ENCODE results near the gene KANK3.

Gene KANK3

DNA sequence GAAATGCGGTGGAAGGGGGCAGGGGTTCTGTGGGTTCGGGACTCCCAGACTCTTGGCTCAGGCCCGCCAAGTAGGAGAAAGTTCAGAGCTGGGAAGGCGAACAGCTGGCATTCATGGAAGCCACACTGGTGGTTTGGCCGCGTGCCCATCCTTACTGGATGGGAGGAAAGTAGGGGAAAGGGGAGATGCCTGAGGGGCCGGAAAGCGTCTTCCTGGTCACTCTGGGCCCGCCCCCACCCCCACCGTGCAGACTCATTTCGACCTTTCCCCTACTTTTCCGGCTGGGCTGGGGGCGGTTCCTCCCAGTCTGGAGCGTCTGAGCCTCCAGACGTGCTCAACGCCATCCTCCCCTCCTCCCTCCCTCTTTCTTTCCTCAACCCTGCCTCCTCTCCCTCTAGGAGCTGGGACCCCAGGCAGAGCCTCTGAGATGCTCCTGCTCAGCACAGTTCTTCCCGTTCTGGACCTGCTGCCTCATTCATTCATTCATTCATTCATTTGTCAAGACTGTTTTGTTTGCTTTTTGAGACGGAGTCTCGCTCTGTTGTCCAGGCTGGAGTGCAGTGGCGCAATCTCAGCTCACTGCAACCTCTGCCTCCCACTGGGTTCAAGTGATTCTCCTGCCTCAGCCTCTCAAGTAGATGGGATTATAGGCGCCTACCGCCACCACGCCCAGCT is 24.4 kb upstream of the KANK3 start:
- Histone ChIP-seq H3K4me1 (peaks cover 4 to 63% (median 38%) of the 10 kb centered on the region in 4 donors), H3K27me3 (no peaks in the 10 kb centered on the region), H3K36me3 (peaks cover 0 to 18% (median 11%) of the 10 kb centered on the region in 3 donors), H3K4me3 (peak overlapping the region in 1 of 2 donors; percentile 29), H3K9me3 (no peaks in the 10 kb centered on the region), H3K27ac (peak overlapping the region in 1 of 2 donors; percentile 35)
- intact Hi-C loops (cut with DNase I; ENCODE audit: low total_unique reads): no loop called here
- TF ChIP-seq, protein P1, sequence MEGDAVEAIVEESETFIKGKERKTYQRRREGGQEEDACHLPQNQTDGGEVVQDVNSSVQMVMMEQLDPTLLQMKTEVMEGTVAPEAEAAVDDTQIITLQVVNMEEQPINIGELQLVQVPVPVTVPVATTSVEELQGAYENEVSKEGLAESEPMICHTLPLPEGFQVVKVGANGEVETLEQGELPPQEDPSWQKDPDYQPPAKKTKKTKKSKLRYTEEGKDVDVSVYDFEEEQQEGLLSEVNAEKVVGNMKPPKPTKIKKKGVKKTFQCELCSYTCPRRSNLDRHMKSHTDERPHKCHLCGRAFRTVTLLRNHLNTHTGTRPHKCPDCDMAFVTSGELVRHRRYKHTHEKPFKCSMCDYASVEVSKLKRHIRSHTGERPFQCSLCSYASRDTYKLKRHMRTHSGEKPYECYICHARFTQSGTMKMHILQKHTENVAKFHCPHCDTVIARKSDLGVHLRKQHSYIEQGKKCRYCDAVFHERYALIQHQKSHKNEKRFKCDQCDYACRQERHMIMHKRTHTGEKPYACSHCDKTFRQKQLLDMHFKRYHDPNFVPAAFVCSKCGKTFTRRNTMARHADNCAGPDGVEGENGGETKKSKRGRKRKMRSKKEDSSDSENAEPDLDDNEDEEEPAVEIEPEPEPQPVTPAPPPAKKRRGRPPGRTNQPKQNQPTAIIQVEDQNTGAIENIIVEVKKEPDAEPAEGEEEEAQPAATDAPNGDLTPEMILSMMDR (IDR thresholded peaks at IDR 0.05): no peak
- DNase-seq: peak; percentile 73 to 81

DNA sequence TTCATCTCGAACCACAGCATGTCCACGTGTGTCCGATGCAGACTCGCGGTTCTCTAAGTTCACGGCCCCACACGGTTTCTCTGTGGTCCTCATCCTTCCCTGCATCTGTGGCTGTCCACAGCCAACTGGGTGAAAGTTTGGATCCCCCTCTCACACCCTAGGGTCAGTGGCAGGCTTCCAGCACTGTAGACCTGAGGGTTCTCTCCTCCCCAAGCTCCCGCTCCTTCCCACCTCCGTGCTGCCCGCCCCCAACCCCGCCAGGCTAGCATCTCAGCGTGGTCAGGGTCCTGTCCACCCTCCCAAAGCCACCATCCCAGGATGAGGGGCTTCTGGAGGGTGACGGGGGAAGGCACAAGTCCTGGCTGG is 23.9 kb upstream of the KANK3 start:
- Histone ChIP-seq H3K36me3 (peaks cover 0 to 13% (median 11%) of the 10 kb centered on the region in 3 donors), H3K27ac (peak overlapping the region in 1 of 2 donors; percentile 35)
- intact Hi-C loops (cut with DNase I; ENCODE audit: low total_unique reads): no loop called here

DNA sequence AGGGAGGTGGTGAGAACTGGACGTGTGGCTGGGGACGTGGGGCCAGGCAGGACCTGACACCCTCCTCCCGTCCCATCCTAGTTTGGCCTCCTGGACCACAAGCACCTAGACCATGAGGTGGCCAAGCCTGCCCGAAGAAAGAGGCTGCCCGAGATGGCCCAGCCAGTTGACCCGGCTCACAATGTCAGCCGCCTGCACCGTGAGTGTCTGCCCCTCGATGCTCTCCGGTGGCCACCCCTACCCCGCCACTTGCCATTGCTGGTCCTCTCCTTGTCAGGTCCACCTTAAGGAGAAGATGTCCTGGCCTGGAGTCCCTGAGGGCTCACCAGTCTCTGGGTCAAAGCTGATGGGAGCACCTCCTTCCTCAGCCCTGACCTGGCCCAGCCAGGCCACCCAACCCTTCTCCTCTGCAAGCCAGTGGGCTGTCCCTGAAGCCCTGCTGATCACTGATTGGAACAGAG is 23.1 kb upstream of the KANK3 start:
- no peaks in the 10 kb centered on the region for H3K9me3 ChIP-seq
- no peak overlapping the region for H3K4me3 ChIP-seq
- no peak for DNase-seq
- H3K36me3 ChIP-seq: peaks cover 0 to 6% (median 4%) of the 10 kb centered on the region in 3 donors
- no peaks in the 10 kb centered on the region for H3K27me3 ChIP-seq
- intact Hi-C loops (cut with DNase I; ENCODE audit: low total_unique reads): no loop called here
- TF ChIP-seq, protein P1 (IDR thresholded peaks at IDR 0.05): no peak
- peaks cover 8 to 76% (median 49%) of the 10 kb centered on the region in 4 donors for H3K4me1 ChIP-seq
- no peak overlapping the region for H3K27ac ChIP-seq

More for the DNA sequence above, 23.9 kb upstream of the KANK3 start:
- Histone ChIP-seq H3K9me3 (no peaks in the 10 kb centered on the region), H3K27me3 (no peaks in the 10 kb centered on the region), H3K4me3 (peak overlapping the region in 1 of 2 donors; percentile 29), H3K4me1 (peaks cover 7 to 68% (median 43%) of the 10 kb centered on the region in 4 donors)
- TF ChIP-seq, protein P1 (IDR thresholded peaks at IDR 0.05): no peak
- DNase-seq: no peak

DNA sequence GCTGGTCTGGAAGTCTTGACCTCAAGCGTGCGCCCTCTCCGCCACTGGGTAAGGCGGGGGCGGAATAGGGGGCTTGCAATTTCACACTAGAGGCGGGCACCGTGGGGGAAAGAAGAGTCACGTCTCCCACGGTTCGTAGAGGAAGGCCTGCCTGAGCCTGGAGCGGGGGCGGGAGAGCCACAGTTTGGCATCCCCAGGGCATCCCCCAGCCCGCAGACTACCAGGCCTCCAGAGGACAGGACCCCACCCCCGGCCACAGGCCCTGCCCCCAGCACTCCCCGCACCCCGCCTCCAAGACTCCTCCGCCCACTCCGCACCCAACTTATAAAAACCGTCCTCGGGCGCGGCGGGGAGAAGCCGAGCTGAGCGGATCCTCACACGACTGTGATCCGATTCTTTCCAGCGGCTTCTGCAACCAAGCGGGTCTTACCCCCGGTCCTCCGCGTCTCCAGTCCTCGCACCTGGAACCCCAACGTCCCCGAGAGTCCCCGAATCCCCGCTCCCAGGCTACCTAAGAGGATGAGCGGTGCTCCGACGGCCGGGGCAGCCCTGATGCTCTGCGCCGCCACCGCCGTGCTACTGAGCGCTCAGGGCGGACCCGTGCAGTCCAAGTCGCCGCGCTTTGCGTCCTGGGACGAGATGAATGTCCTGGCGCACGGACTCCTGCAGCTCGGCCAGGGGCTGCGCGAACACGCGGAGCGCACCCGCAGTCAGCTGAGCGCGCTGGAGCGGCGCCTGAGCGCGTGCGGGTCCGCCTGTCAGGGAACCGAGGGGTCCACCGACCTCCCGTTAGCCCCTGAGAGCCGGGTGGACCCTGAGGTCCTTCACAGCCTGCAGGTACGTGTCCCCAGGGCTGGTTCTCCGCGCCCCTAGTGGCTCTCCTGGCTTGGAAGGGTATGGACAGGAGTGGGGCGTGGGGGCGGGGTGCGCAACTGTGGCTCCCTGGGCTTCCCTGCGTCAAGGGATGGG is 21.0 kb upstream of the KANK3 start, which contains the start of gene ANGPTL4:
TSS of gene ANGPTL4 (plus strand) at position 353 of the 969 bp plus-strand sequence. CDS start at position 520, 167 bp downstream.
- H3K4me1 ChIP-seq: peaks cover 8 to 74% (median 50%) of the 10 kb centered on the region in 4 donors
- DNase-seq: peak; percentile 74 to 87

More for the DNA sequence above, 21.0 kb upstream of the KANK3 start, which contains the start of gene ANGPTL4:
- Histone ChIP-seq H3K27ac (peak within 1 kb of the TSS; percentile 73 to 86), H3K27me3 (no peaks in the 10 kb centered on the region), H3K9me3 (no peaks in the 10 kb centered on the region), H3K4me3 (peak within 1 kb of the TSS; percentile 51 to 56), H3K36me3 (no peaks in the 10 kb centered on the region)
- TF ChIP-seq, protein P1 (IDR thresholded peaks at IDR 0.05): peak in 1 of 2 experiments; percentile 10
- intact Hi-C loops (cut with DNase I; ENCODE audit: low total_unique reads): loop anchor here (2.0 kb wide), 1 partner anchor 27 kb away; the partner anchor contains the start of gene RAB11B

Measured in tibial artery (tissue), 4 donors.